ENCODE data around the gene EPHB1. TPM values are rescaled to one million over a fixed set of nuclear protein-coding genes. Genes with fewer than 3 reads are reported as not detected.

EPHB1 gene
- total RNA-seq, 1 donor from 2014 or later = 16.3 TPM

DNA sequence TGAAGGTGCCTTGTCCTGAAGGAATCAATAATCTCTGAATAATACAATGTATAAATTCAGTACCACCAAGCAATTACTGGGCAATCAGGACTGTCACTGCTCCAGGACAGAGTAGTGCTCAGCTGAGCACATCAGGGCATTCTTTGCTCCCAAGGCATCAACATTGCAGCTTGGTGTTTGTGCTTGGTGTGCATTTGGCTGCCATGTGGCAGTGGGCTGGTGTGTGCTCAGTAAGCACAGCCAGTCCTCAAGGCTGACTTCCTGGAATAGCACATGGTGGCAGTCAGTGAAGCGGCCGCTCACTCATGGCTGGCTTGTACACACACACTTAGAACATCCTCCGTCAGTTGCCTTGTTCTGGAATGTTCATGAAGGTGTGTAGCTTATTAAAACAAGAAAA, 217.0 kb downstream of the EPHB1 start:
- H3K27me3 Mint-ChIP-seq (ENCODE audit: unreplicated experiment) = no peaks in the 10 kb centered on the region
- TF ChIP-seq, protein P1, sequence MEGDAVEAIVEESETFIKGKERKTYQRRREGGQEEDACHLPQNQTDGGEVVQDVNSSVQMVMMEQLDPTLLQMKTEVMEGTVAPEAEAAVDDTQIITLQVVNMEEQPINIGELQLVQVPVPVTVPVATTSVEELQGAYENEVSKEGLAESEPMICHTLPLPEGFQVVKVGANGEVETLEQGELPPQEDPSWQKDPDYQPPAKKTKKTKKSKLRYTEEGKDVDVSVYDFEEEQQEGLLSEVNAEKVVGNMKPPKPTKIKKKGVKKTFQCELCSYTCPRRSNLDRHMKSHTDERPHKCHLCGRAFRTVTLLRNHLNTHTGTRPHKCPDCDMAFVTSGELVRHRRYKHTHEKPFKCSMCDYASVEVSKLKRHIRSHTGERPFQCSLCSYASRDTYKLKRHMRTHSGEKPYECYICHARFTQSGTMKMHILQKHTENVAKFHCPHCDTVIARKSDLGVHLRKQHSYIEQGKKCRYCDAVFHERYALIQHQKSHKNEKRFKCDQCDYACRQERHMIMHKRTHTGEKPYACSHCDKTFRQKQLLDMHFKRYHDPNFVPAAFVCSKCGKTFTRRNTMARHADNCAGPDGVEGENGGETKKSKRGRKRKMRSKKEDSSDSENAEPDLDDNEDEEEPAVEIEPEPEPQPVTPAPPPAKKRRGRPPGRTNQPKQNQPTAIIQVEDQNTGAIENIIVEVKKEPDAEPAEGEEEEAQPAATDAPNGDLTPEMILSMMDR (IDR thresholded peaks at IDR 0.05; ENCODE audit: partially characterized antibody, unreplicated experiment) = no peak
- H3K4me1 Mint-ChIP-seq (ENCODE audit: low read depth, unreplicated experiment) = no peaks in the 10 kb centered on the region
- H3K27ac Mint-ChIP-seq (ENCODE audit: unreplicated experiment) = no peak overlapping the region
- DNase-seq = no peak
- no peak overlapping the region for H3K4me3 Mint-ChIP-seq (ENCODE audit: unreplicated experiment)
- H3K36me3 Mint-ChIP-seq (ENCODE audit: unreplicated experiment) = no peaks in the 10 kb centered on the region
- H3K9me3 Mint-ChIP-seq (ENCODE audit: unreplicated experiment) = no peaks in the 10 kb centered on the region

DNA sequence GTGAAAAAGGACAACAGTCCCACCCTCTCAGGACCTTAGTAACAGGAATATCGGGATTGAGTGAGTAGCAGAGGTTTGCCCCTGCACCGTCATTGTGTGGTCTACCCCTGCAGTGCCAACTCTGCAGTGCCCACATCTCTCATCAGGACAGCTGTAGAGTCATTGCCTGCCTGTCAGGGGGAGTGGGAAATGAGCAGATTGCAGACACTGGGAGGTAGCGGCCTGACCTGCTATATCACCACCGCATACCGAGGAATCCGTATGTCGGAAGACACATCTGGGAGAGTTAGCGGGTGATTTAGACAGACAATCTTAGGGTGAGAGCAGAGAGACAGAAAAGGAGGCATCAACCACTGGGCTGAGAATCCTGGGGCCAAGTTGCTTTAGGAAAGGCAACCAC, 218.1 kb downstream of the EPHB1 start:
- Mint-ChIP-seq H3K27ac (ENCODE audit: unreplicated experiment) (no peak overlapping the region), H3K9me3 (ENCODE audit: unreplicated experiment) (no peaks in the 10 kb centered on the region), H3K4me3 (ENCODE audit: unreplicated experiment) (no peak overlapping the region), H3K27me3 (ENCODE audit: unreplicated experiment) (no peaks in the 10 kb centered on the region), H3K36me3 (ENCODE audit: unreplicated experiment) (no peaks in the 10 kb centered on the region), H3K4me1 (ENCODE audit: low read depth, unreplicated experiment) (no peaks in the 10 kb centered on the region)
- TF ChIP-seq, protein P1 (IDR thresholded peaks at IDR 0.05; ENCODE audit: partially characterized antibody, unreplicated experiment) = no peak
- DNase-seq = no peak

DNA sequence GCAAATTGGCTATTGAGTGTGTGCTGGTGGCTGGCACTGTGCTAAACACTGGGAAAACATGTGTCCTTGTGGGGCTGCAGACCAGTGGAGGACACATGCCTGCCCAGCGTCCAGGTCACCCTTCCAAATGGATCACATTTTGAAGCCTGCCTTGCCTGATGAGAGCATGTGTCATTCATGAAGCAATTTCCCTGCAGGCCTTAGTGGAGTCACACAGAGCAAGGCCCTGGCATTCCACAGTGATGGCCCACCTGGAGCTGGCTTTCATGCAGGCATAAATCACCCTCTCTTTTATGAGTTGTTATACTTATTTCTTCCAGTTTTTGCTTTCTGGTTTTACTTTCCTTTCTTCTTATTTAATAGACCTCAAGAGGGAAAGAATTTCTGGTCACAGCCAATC, 219.5 kb downstream of the EPHB1 start:
- H3K27ac Mint-ChIP-seq (ENCODE audit: unreplicated experiment) = no peak overlapping the region
- TF ChIP-seq, protein P1 (IDR thresholded peaks at IDR 0.05; ENCODE audit: partially characterized antibody, unreplicated experiment) = no peak
- no peak for DNase-seq
- no peaks in the 10 kb centered on the region for H3K36me3 Mint-ChIP-seq (ENCODE audit: unreplicated experiment)
- no peak overlapping the region for H3K4me3 Mint-ChIP-seq (ENCODE audit: unreplicated experiment)
- no peaks in the 10 kb centered on the region for H3K4me1 Mint-ChIP-seq (ENCODE audit: low read depth, unreplicated experiment)
- H3K27me3 Mint-ChIP-seq (ENCODE audit: unreplicated experiment) = no peaks in the 10 kb centered on the region
- no peaks in the 10 kb centered on the region for H3K9me3 Mint-ChIP-seq (ENCODE audit: unreplicated experiment)

DNA sequence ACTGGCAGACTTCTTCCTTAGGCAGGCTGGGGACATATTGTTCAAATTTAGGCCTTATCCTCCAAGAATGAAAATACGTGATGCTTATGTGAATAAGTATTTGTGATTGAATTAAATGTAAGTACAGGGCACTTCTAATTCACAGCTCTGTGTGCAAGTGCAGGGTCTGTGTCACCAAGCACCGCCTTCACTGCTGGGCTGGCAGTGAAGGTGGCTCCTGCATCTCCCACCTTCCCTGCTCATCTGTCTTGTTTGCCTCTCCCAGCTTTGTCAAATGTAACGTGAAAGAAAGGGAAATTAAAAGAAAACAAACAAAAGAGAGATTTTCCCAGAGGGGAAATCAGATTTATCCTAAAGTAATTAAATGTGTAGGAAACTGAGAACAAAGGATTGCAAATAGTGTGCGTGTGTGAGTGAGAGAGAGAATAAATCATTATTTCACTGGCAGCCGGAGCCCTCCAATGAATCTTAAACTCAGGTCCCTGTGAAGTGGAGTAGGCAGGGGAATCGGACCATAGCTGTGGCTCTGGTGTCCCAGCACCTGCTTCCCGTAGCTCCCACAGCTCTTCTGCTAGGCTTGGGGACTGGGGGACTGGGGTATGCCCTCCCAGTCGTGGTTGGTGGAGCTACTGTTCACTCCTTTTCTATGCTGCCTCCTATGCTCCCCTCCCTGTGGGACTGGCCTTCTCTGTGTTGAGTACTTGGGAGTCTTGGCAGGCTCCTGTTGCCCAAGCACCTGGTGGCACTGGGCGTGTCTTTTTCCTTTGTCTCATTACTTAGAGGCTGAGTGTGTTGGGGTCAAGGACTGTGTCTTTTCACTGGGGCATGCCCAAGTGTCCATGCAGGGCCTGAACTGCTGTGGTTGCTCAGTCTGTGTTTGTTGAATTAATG, 222.2 kb downstream of the EPHB1 start:
- H3K27me3 Mint-ChIP-seq (ENCODE audit: unreplicated experiment) = no peaks in the 10 kb centered on the region
- TF ChIP-seq, protein P1 (IDR thresholded peaks at IDR 0.05; ENCODE audit: partially characterized antibody, unreplicated experiment) = no peak
- no peak overlapping the region for H3K27ac Mint-ChIP-seq (ENCODE audit: unreplicated experiment)
- H3K4me3 Mint-ChIP-seq (ENCODE audit: unreplicated experiment) = no peak overlapping the region
- H3K4me1 Mint-ChIP-seq (ENCODE audit: low read depth, unreplicated experiment) = no peaks in the 10 kb centered on the region
- H3K36me3 Mint-ChIP-seq (ENCODE audit: unreplicated experiment) = no peaks in the 10 kb centered on the region
- no peak for DNase-seq
- H3K9me3 Mint-ChIP-seq (ENCODE audit: unreplicated experiment) = no peaks in the 10 kb centered on the region

Data from glutamatergic neuron (in vitro differentiated cells).